Esophagus squamous epithelium (tissue), 4 donors: ENCODE data around the gene RAB36.

ENCODE experiments used
- POLR2A ChIP-seq, 4 donors: fragments of 450-650 bp; IDR thresholded peaks; one replicate each; pipeline ENCODE4 v1.6.1; 2017; ENCODE audit warnings: antibody characterized with exemption in 4 of 4, mild to moderate bottlenecking in 4 of 4, moderate library complexity in 3 of 4
- TF ChIP-seq, protein P1 (sequence below), 6 experiments: fragments of 450-650 bp in 4 of 6; fragments of 200-600 bp in 2 of 6; sonication (generic) in 2 of 6; IDR thresholded peaks; one replicate each; pipeline ENCODE4 v1.5.1; 2016 to 2019; ENCODE audit warnings: antibody characterized with exemption in 6 of 6, mild to moderate bottlenecking in 4 of 6, moderate library complexity in 4 of 6

- TF ChIP-seq, protein P1, sequence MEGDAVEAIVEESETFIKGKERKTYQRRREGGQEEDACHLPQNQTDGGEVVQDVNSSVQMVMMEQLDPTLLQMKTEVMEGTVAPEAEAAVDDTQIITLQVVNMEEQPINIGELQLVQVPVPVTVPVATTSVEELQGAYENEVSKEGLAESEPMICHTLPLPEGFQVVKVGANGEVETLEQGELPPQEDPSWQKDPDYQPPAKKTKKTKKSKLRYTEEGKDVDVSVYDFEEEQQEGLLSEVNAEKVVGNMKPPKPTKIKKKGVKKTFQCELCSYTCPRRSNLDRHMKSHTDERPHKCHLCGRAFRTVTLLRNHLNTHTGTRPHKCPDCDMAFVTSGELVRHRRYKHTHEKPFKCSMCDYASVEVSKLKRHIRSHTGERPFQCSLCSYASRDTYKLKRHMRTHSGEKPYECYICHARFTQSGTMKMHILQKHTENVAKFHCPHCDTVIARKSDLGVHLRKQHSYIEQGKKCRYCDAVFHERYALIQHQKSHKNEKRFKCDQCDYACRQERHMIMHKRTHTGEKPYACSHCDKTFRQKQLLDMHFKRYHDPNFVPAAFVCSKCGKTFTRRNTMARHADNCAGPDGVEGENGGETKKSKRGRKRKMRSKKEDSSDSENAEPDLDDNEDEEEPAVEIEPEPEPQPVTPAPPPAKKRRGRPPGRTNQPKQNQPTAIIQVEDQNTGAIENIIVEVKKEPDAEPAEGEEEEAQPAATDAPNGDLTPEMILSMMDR (IDR thresholded peaks at IDR 0.05), result no peak
- TF ChIP-seq POLR2A (IDR thresholded peaks at IDR 0.05), result no peak
Measured at GRCh38 chr22:23187871-23188700, 42.8 kb downstream of the RAB36 start.
